T-helper 1 cell treated with Interleukin-12 subunit alpha and Interleukin-12 subunit beta and Interleukin-4 antibody, amounts not matched to agents 30 μg/mL and 1 μg/mL, for 36 hours (primary cell): ENCODE measurements around the gene PALD1.
A peak's percentile ranks its signal among the peaks of the same experiment; 100 is the strongest.

Source experiments
- H3K27ac Mint-ChIP-seq: one replicate; pipeline ENCODE4 v1.8.0; 2021; ENCODE audit warnings: mild to moderate bottlenecking, mixed read lengths
- H3K27me3 Mint-ChIP-seq: one replicate; pipeline ENCODE4 v1.8.0; 2021; ENCODE audit warnings: low read depth, mixed read lengths
- H3K36me3 Mint-ChIP-seq: one replicate; pipeline ENCODE4 v1.8.0; 2021; ENCODE audit warnings: low read depth, mixed read lengths
- H3K4me1 Mint-ChIP-seq: one replicate; pipeline ENCODE4 v1.8.0; 2021; ENCODE audit warnings: low read depth, mixed read lengths
- H3K4me3 Mint-ChIP-seq: one replicate; pipeline ENCODE4 v1.8.0; 2021; ENCODE audit warnings: mild to moderate bottlenecking, moderate library complexity, mixed read lengths
- H3K9me3 Mint-ChIP-seq: one replicate; pipeline ENCODE4 v1.8.0; 2021; ENCODE audit warnings: mixed read lengths

The PALD1 gene

DNA sequence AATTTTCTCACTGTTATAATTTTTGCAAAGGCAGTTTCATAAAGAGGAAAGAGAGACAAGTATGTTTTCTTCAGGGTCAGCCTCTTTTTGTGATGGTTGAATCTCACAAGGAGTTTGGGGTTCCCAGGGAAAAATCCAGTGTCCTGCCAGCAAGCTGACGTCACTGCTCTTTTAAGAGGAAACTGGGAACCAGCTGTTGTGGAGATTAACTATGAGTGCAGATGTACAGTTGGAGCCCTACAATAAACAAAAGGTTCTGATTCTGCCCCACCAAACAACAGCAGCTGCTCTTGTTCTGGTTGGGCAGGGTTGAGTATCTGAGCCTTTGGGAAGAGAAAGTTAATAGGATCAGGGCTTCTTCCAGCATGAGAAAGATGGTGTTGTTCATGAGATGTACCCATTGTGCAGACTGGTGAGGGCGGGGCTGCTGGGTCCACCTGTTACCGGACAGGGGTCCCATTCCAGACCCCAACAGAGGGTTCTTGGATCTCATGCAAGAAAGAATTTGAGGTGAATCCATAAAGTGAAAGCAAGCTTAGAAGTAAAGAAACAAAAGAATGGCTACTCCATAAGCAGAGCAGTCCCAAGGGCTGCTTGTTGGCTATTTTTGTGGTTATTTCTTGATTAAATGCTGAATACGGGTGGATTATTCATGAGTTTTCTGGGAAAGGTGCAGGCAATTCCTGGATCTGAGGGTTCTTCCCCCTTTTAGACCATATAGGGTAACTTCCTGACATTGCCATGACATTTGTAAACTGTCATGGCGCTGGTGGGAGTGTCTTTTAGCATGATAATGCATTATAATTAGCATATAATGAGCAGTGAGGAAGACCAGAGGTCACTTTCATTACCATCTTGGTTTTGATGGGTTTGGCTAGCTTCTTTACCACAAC lies 111.4 kb downstream of the PALD1 start:
- Mint-ChIP-seq H3K36me3 (peaks cover 1% of the 10 kb centered on the region), H3K27me3 (peaks cover 10% of the 10 kb centered on the region), H3K9me3 (no peaks in the 10 kb centered on the region), H3K4me3 (no peak overlapping the region), H3K4me1 (peaks cover 29% of the 10 kb centered on the region), H3K27ac (no peak overlapping the region)

- Mint-ChIP-seq H3K9me3 (no peaks in the 10 kb centered on the region), H3K4me3 (no peak overlapping the region), H3K4me1 (peaks cover 29% of the 10 kb centered on the region), H3K27ac (no peak overlapping the region), H3K27me3 (peaks cover 10% of the 10 kb centered on the region), H3K36me3 (peaks cover 4% of the 10 kb centered on the region)
These were observed 112.3 kb downstream of the PALD1 start for GRCh38 chr10:70590655-70591416.

- no peaks in the 10 kb centered on the region for H3K9me3 Mint-ChIP-seq
- H3K36me3 Mint-ChIP-seq = peaks cover 18% of the 10 kb centered on the region
- peaks cover 25% of the 10 kb centered on the region for H3K4me1 Mint-ChIP-seq
- H3K4me3 Mint-ChIP-seq = no peak overlapping the region
- peaks cover 10% of the 10 kb centered on the region for H3K27me3 Mint-ChIP-seq
- no peak overlapping the region for H3K27ac Mint-ChIP-seq
These were observed 113.7 kb downstream of the PALD1 start for GRCh38 chr10:70592186-70592735.

DNA sequence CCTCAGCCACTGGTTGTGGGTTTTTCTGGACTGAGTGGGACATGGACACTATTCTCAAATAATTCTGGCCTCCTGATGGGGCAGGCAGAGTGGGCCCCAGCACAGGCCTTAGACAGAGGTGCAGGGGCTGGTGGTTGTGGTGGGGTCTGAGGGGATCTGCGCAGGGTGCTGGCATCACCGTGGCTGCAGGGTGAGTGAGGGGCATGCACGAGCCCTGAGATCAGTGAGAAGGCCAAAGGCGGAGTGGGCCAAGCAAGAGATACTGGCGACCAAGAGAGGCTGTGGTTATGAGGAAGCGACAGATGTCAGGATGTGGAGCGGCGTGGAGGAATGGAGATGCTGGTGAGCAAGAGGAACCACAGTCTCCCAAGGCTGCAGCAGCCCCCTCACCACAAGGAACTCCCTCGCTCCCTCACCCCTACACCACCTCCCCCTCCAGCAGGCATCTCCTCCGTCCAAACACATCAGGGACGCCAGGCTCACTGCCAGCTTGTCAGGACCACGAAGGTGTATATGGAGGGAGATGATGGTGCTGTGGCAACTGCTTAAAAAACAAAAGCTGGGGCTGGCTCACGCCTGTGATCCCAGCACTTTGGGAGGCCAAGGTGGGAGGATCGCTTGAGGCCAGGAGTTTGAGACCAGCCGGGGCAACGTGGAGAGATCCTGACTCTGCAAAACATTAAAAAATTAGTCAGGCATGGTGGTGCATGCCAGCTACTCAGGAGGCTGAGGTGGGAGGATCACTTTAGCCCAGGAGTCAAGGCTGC lies 114.4 kb downstream of the PALD1 start:
- no peaks in the 10 kb centered on the region for H3K9me3 Mint-ChIP-seq
- H3K27ac Mint-ChIP-seq = no peak overlapping the region
- peaks cover 27% of the 10 kb centered on the region for H3K4me1 Mint-ChIP-seq
- peaks cover 25% of the 10 kb centered on the region for H3K36me3 Mint-ChIP-seq
- peaks cover 10% of the 10 kb centered on the region for H3K27me3 Mint-ChIP-seq
- H3K4me3 Mint-ChIP-seq = no peak overlapping the region

- H3K4me3 Mint-ChIP-seq = no peak overlapping the region
- H3K27me3 Mint-ChIP-seq = peaks cover 10% of the 10 kb centered on the region
- peaks cover 25% of the 10 kb centered on the region for H3K36me3 Mint-ChIP-seq
- no peak overlapping the region for H3K27ac Mint-ChIP-seq
- H3K4me1 Mint-ChIP-seq = peaks cover 27% of the 10 kb centered on the region
- no peaks in the 10 kb centered on the region for H3K9me3 Mint-ChIP-seq
These were observed 114.9 kb downstream of the PALD1 start for GRCh38 chr10:70593513-70593890.

GRCh38 chr10:70594161-70594560 lies 115.6 kb downstream of the PALD1 start:
- no peak overlapping the region for H3K4me3 Mint-ChIP-seq
- H3K27me3 Mint-ChIP-seq = peaks cover 10% of the 10 kb centered on the region
- H3K36me3 Mint-ChIP-seq = peaks cover 29% of the 10 kb centered on the region
- no peak overlapping the region for H3K27ac Mint-ChIP-seq
- peaks cover 23% of the 10 kb centered on the region for H3K4me1 Mint-ChIP-seq
- no peaks in the 10 kb centered on the region for H3K9me3 Mint-ChIP-seq

GRCh38 chr10:70595566-70596016 lies 117.0 kb downstream of the PALD1 start:
- Mint-ChIP-seq H3K4me3 (no peak overlapping the region), H3K27me3 (peaks cover 10% of the 10 kb centered on the region), H3K4me1 (peaks cover 21% of the 10 kb centered on the region), H3K27ac (no peak overlapping the region), H3K9me3 (no peaks in the 10 kb centered on the region), H3K36me3 (peaks cover 33% of the 10 kb centered on the region)

- Mint-ChIP-seq H3K9me3 (no peaks in the 10 kb centered on the region), H3K4me1 (peaks cover 23% of the 10 kb centered on the region), H3K27ac (no peak overlapping the region), H3K27me3 (peaks cover 10% of the 10 kb centered on the region), H3K36me3 (peaks cover 33% of the 10 kb centered on the region), H3K4me3 (no peak overlapping the region)
These were observed 117.7 kb downstream of the PALD1 start for GRCh38 chr10:70596110-70596798.

DNA sequence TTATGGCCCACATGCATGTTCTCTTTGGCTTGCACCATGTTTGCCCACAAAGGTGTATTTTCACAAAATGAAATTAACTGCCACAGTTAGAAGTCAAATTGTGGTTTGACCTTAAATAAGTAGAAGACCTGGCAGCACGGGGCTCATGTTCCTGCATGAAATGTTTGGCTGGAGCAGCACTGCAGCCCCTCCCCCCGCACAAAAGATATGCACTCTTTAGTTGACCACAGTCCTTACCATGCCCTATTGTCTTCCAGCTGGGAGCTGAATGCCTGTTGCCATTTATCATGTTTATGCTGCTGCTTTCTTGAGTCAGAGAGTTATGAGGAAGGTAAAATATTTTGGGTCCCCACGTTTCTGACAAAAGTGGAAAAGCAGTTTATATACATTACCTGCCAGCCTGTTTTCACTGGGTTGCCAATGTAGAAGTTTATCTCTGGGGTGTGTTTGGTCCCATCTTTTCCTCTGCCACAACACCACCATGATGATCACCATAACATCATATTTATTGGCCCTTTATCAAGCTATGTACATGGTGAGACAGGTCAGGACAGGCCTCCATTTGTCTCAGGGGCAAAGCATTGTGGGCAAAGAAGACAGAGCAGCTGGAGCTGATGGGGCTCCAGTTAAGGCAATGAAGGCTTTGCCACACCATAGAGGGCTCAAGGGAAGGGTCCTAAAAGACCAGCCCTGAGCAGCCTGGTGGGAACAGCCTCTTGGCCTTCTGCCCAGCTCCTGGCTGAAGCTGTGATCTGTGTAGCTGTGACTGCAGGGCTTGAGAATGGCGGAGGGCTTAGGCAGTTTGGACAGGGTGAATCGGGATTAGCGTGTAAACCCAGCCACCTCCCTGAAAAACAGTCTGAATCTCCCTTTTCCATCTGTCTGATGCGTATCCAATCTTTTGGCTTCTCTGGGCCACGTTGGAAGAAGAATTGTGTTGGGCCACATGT lies 118.6 kb downstream of the PALD1 start:
- peaks cover 25% of the 10 kb centered on the region for H3K4me1 Mint-ChIP-seq
- H3K9me3 Mint-ChIP-seq = no peaks in the 10 kb centered on the region
- no peak overlapping the region for H3K4me3 Mint-ChIP-seq
- H3K27ac Mint-ChIP-seq = no peak overlapping the region
- H3K27me3 Mint-ChIP-seq = peaks cover 6% of the 10 kb centered on the region
- H3K36me3 Mint-ChIP-seq = peaks cover 33% of the 10 kb centered on the region

DNA sequence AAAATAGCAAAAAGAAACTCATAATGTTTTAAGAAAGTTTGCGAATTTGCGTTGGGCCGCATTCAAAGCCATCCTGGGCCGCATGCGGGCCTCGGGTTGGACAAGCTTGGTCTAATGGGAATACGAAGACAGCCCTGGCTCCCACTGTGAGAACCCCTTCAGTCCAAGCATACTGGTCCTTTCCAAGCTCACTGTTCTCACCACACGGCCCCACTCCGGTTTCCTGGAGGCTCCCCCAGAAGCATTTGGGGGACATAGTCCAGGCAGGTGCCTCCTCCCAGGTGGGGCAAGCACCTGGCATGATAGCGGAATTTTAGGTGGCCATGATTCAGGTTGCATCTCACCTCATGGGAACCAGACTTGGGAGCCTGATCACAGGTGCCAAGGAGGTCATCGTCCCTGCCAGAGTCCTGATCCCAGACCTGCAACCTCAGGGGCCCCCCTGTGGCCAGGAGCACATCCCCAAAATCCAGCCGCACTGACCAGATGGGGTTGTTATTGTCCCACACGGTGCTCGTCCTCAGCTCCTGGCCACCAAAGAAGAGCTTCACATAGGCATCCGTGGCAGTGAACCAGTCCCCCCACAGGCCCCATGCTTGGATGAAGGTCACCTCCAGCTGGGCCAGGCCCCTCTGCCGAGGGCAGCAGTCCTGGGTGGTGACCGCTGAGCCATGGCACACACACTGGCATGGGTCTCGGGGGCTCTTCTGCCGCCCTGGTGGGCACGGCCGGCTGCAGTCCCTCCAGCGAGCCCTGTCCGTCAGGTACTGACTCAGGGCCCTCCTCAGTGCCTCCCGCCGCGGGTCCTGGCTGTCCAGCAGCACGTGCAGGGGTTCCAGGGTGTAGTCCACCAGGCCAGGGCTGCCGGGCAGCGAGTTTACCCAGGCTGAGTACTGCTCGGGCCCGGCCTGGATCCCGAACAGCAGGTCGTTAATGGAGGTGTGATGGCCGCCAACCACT lies 119.6 kb downstream of the PALD1 start:
- Mint-ChIP-seq H3K27me3 (no peaks in the 10 kb centered on the region), H3K27ac (no peak overlapping the region), H3K9me3 (no peaks in the 10 kb centered on the region), H3K4me3 (no peak overlapping the region), H3K36me3 (peaks cover 34% of the 10 kb centered on the region), H3K4me1 (peaks cover 29% of the 10 kb centered on the region)

GRCh38 chr10:70598857-70599295 lies 120.3 kb downstream of the PALD1 start:
- Mint-ChIP-seq H3K27ac (no peak overlapping the region), H3K4me3 (no peak overlapping the region), H3K27me3 (no peaks in the 10 kb centered on the region), H3K9me3 (no peaks in the 10 kb centered on the region), H3K36me3 (peaks cover 34% of the 10 kb centered on the region), H3K4me1 (peaks cover 36% of the 10 kb centered on the region)

DNA sequence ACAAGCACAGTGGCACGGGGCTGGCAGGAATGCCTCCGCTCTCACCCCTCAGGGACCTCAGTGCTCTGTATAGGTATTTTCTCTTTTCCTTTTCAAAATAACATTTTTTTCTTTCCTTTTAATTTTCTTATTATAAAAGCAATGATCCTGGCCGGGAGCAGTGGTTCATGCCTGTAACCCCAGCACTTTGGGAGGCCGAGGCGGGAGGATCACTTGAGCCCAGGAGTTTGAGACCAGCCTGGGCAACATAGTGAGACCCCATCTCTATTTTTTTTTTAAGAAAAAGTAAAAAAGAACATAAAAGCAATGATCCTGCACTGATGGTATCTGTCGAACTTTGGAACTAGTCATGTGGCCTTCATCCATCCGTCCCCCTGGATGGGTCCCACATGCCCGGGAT lies 120.8 kb downstream of the PALD1 start:
- peak overlapping the region; percentile 28 for H3K4me3 Mint-ChIP-seq
- no peaks in the 10 kb centered on the region for H3K9me3 Mint-ChIP-seq
- no peak overlapping the region for H3K27ac Mint-ChIP-seq
- H3K27me3 Mint-ChIP-seq = no peaks in the 10 kb centered on the region
- H3K36me3 Mint-ChIP-seq = peaks cover 34% of the 10 kb centered on the region
- H3K4me1 Mint-ChIP-seq = peaks cover 34% of the 10 kb centered on the region
